ENCODE data around the gene CD300LD. TPM values are rescaled to one million over a fixed set of nuclear protein-coding genes. Genes with fewer than 3 reads are reported as not detected.
"Not testable (repeated sequence)": the region's sequence is repeated elsewhere in the genome, so short reads cannot be mapped to it uniquely, and the experiment has no call there.

Gene CD300LD
- total and polyA plus RNA-seq, 2 donors = not detected

DNA sequence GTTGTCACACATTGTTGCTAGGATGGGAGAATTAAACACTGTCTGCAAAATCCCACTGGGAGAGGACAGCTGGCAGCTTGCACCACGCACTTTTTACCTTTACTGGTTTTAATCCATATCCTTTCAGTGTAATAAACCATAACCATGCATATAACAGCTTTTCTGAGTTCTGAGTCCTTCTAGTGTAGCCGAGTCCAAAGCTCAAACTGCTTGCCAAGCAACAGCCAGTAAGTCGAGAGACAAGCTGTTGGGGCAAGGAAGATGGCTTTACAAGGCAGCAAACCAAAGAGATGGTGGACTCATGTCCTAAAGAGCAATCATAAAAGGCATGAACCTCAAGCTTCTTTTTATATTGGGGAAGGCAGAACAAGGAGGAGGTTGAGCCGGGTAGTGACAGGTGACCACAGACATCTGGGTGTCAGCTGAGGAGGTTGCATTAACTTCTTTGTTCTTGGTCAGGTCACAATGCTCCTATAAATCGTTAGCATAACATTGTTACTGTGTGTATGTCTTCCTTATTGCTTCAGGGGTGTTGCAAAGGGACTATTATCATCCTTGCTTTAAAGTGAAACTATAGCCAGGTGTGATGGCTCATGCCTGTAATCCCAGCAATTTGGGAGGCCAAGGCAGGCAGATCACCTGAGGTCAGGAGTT is 17.5 kb downstream of the CD300LD start:
- no peak for DNase-seq (ENCODE audit: extremely low spot score)
- H3K36me3 ChIP-seq (ENCODE audit: insufficient read depth) = no peaks in the 10 kb centered on the region
- no peak overlapping the region for H3K4me3 ChIP-seq (ENCODE audit: low read depth, low read length)
- no peak overlapping the region for H3K27ac ChIP-seq (ENCODE audit: low read depth)
- no peaks in the 10 kb centered on the region for H3K4me1 ChIP-seq (ENCODE audit: insufficient read depth)
- WGBS = 51% methylated on average over 5 of the region's 5 CpGs

- not testable (repeated sequence) for H3K4me1 ChIP-seq (ENCODE audit: insufficient read depth); H3K4me3 ChIP-seq (ENCODE audit: low read depth, low read length); H3K36me3 ChIP-seq (ENCODE audit: insufficient read depth); H3K27ac ChIP-seq (ENCODE audit: low read depth); DNase-seq (ENCODE audit: extremely low spot score)
Measured at GRCh38 chr17:74573635-74574034, 18.4 kb downstream of the CD300LD start.

DNA sequence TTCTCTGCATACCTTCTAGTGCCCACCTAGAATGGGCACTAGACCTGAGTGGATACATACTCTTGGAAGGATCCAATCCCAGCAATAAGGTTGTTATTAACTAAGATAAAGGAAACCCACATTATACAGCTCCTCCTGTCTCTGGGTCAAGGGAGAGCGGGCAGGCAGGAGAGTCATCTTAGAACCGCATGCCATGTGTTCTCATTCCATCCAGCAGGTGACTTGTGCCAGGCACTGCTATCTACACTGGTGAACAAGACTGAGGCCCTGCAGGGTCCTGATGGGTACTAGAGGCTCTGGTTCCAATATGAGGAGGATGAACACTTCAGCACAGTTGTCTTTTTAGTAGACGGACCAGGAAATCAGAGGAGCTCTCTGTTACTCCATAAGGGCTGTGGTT is 18.9 kb downstream of the CD300LD start:
- Histone ChIP-seq H3K27ac (ENCODE audit: low read depth) (no peak overlapping the region), H3K36me3 (ENCODE audit: insufficient read depth) (no peaks in the 10 kb centered on the region)
- WGBS = 81% methylated on average over 3 of the region's 3 CpGs

GRCh38 chr17:74571621-74572270 is 20.3 kb downstream of the CD300LD start:
- no peak for DNase-seq (ENCODE audit: extremely low spot score)
- Histone ChIP-seq H3K27ac (ENCODE audit: low read depth) (no peak overlapping the region), H3K36me3 (ENCODE audit: insufficient read depth) (no peaks in the 10 kb centered on the region), H3K4me1 (ENCODE audit: insufficient read depth) (no peaks in the 10 kb centered on the region), H3K4me3 (ENCODE audit: low read depth, low read length) (no peak overlapping the region)
- WGBS = 84% methylated on average over 4 of the region's 4 CpGs

More for the DNA sequence above, 18.9 kb downstream of the CD300LD start:
- H3K4me3 ChIP-seq (ENCODE audit: low read depth, low read length) = no peak overlapping the region
- DNase-seq (ENCODE audit: extremely low spot score) = no peak
- H3K4me1 ChIP-seq (ENCODE audit: insufficient read depth) = no peaks in the 10 kb centered on the region

- no peaks in the 10 kb centered on the region for H3K36me3 ChIP-seq (ENCODE audit: insufficient read depth)
- no peak overlapping the region for H3K4me3 ChIP-seq (ENCODE audit: low read depth, low read length)
- WGBS = 54% methylated on average over 32 of the region's 32 CpGs
- H3K27ac ChIP-seq (ENCODE audit: low read depth) = no peak overlapping the region
- no peak for DNase-seq (ENCODE audit: extremely low spot score)
- H3K4me1 ChIP-seq (ENCODE audit: insufficient read depth) = no peaks in the 10 kb centered on the region
Measured at GRCh38 chr17:74569020-74570003, 22.8 kb downstream of the CD300LD start.

DNA sequence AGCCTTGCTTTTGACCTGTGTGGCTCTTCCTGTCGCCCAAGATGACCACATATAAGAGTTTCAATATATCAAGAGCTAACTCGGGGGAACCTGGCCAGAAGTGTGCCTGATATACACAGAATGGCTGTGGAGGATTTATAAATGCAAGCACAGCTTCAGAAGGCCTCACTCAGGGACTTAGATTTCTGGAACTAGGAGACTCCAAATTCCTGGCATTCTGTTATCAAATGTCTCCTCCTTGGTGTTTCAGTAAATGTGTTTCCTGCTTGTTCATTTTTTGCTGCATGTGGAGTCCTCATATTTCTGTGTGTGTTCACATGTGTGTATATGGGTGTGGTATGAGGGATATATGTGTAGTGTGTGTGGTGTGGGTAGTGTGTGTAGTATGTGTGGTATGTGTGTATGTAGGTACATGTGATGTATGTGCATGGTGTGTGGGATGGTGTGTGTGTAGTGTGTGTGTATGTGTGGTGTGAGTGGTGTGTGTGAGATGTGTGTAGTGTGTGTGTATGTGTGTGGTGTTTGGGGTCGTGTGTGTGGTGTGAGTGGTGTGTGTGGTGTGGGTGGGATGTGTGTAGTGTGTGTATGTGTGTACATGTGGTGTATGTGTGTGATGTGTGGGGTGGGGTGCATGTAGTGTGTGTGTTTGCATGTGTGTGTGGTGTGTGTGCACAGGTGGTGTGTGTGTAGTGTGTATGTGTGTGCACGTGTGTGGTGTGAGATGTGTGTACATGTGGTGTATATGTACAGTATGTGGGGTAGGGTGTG is 23.8 kb downstream of the CD300LD start:
- Histone ChIP-seq H3K36me3 (ENCODE audit: insufficient read depth) (no peaks in the 10 kb centered on the region), H3K4me1 (ENCODE audit: insufficient read depth) (no peaks in the 10 kb centered on the region), H3K27ac (ENCODE audit: low read depth) (no peak overlapping the region), H3K4me3 (ENCODE audit: low read depth, low read length) (no peak overlapping the region)
- 66% methylated on average over 4 of the region's 4 CpGs for WGBS
- no peak for DNase-seq (ENCODE audit: extremely low spot score)

GRCh38 chr17:74567397-74567796 is 24.7 kb downstream of the CD300LD start, which contains the start of gene CD300H:
TSS of gene CD300H (minus strand) at chr17:74567509.
- H3K36me3 ChIP-seq (ENCODE audit: insufficient read depth) = no peaks in the 10 kb centered on the region
- H3K4me1 ChIP-seq (ENCODE audit: insufficient read depth) = no peaks in the 10 kb centered on the region
- no peak for DNase-seq (ENCODE audit: extremely low spot score)
- H3K27ac ChIP-seq (ENCODE audit: low read depth) = no peak within 1 kb of the TSS
- H3K4me3 ChIP-seq (ENCODE audit: low read depth, low read length) = no peak within 1 kb of the TSS
- 83% methylated on average over 2 of the region's 2 CpGs for WGBS

DNA sequence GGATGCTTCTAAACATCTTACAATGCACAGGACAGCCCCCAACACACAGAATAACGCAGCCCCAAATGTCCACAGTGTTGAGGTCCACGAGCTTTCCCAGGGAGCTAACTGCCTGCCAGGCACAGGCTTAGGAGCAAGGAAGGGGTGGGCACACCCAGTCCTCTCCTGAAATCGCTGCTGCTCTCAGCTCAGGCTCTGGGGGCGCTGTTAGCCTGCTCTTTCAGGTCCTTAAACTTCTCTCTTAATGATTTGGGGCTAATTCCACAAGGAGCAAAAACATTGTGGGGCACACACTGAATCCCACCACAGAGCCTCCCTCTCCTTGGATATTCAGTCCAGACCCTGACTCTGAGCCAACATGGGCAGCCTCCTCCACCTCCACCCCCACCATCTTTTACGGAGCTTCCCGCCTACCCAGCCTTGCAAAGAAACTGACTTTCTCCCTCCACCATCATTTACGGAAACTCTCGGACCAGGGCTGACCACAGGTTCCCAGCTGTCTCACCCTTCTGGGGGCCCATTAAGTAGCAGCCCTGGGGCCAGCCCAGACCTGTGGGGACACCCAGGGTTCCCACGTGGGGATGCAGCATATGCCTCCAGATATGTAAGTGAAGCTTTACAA is 25.8 kb downstream of the CD300LD start:
- Histone ChIP-seq H3K4me3 (ENCODE audit: low read depth, low read length) (no peak overlapping the region), H3K36me3 (ENCODE audit: insufficient read depth) (no peaks in the 10 kb centered on the region), H3K4me1 (ENCODE audit: insufficient read depth) (no peaks in the 10 kb centered on the region), H3K27ac (ENCODE audit: low read depth) (no peak overlapping the region)
- 29% methylated on average over 9 of the region's 9 CpGs for WGBS
- DNase-seq (ENCODE audit: extremely low spot score) = no peak

- no peaks in the 10 kb centered on the region for H3K4me1 ChIP-seq (ENCODE audit: insufficient read depth)
- no peak overlapping the region for H3K4me3 ChIP-seq (ENCODE audit: low read depth, low read length)
- no peaks in the 10 kb centered on the region for H3K36me3 ChIP-seq (ENCODE audit: insufficient read depth)
- DNase-seq (ENCODE audit: extremely low spot score) = no peak
- WGBS = 45% methylated on average over 5 of the region's 5 CpGs
- H3K27ac ChIP-seq (ENCODE audit: low read depth) = no peak overlapping the region
Measured at GRCh38 chr17:74565126-74565525, 27.0 kb downstream of the CD300LD start.

DNA sequence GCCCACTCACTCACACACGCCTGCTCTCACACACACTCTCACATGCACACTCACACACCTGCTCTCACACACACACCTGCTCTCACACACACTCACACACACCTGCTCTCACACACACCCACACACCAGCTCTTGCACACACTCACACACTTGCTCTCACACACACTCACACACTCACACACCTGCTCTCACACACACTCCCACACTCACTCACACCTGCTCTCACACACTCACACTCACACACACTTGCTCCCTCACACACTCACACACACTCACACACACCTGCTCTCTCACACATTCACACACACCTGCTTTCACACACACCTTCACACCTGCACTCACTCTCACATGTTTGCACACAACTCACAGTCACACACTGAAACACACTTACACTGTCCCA is 28.7 kb downstream of the CD300LD start:
- Histone ChIP-seq H3K4me3 (ENCODE audit: low read depth, low read length) (no peak overlapping the region), H3K36me3 (ENCODE audit: insufficient read depth) (no peaks in the 10 kb centered on the region), H3K27ac (ENCODE audit: low read depth) (no peak overlapping the region), H3K4me1 (ENCODE audit: insufficient read depth) (no peaks in the 10 kb centered on the region)
- no peak for DNase-seq (ENCODE audit: extremely low spot score)
- 95% methylated on average over 1 of the region's 1 CpG for WGBS

- DNase-seq (ENCODE audit: extremely low spot score) = no peak
- WGBS = 47% methylated on average over 3 of the region's 3 CpGs
- Histone ChIP-seq H3K36me3 (ENCODE audit: insufficient read depth) (no peaks in the 10 kb centered on the region), H3K27ac (ENCODE audit: low read depth) (no peak overlapping the region), H3K4me1 (ENCODE audit: insufficient read depth) (no peaks in the 10 kb centered on the region), H3K4me3 (ENCODE audit: low read depth, low read length) (no peak overlapping the region)
Measured at GRCh38 chr17:74561586-74561985, 30.5 kb downstream of the CD300LD start.

GRCh38 chr17:74558882-74559519 is 33.1 kb downstream of the CD300LD start:
- Histone ChIP-seq H3K27ac (ENCODE audit: low read depth) (no peak overlapping the region), H3K4me3 (ENCODE audit: low read depth, low read length) (no peak overlapping the region), H3K4me1 (ENCODE audit: insufficient read depth) (no peaks in the 10 kb centered on the region), H3K36me3 (ENCODE audit: insufficient read depth) (no peaks in the 10 kb centered on the region)
- no peak for DNase-seq (ENCODE audit: extremely low spot score)
- WGBS = 59% methylated on average over 6 of the region's 6 CpGs

All from urinary bladder (tissue), 4 donors.